Measurements from ENCODE around the gene DDX49. TPM values are rescaled to one million over a fixed set of nuclear protein-coding genes. Genes with fewer than 3 reads are reported as not detected.

DDX49 gene
- total and polyA plus RNA-seq, 11 donors: 14.3 to 56.9 (median 27.3) TPM

- intact Hi-C loops (cut with DNase I): loop anchor here in 2 of 10 donors (10.0 kb wide), 1 partner anchor 91 kb away; no protein-coding TSS in a partner anchor
- no peak for TF ChIP-seq CTCF (IDR thresholded peaks at IDR 0.05)
- Histone ChIP-seq H3K36me3 (peaks cover 0 to 2% (median 0%) of the 10 kb centered on the region in 9 donors), H3K9me3 (no peaks in the 10 kb centered on the region), H3K4me3 (no peak overlapping the region), H3K27me3 (peaks cover 0 to 26% (median 12%) of the 10 kb centered on the region in 9 donors), H3K27ac (no peak overlapping the region), H3K4me1 (peaks cover 0 to 33% (median 13%) of the 10 kb centered on the region in 12 donors)
- 31 to 35% (median 33%) methylated on average over 13 to 18 of the region's 18 CpGs for WGBS, 4 donors
- DNase-seq: peak in 1 of 5 donors; percentile 19
- peak in 2 of 4 donors; percentile 45 to 51 for ATAC-seq
These were observed 25.8 kb upstream of the DDX49 start for GRCh38 chr19:18893587-18894253.

DNA sequence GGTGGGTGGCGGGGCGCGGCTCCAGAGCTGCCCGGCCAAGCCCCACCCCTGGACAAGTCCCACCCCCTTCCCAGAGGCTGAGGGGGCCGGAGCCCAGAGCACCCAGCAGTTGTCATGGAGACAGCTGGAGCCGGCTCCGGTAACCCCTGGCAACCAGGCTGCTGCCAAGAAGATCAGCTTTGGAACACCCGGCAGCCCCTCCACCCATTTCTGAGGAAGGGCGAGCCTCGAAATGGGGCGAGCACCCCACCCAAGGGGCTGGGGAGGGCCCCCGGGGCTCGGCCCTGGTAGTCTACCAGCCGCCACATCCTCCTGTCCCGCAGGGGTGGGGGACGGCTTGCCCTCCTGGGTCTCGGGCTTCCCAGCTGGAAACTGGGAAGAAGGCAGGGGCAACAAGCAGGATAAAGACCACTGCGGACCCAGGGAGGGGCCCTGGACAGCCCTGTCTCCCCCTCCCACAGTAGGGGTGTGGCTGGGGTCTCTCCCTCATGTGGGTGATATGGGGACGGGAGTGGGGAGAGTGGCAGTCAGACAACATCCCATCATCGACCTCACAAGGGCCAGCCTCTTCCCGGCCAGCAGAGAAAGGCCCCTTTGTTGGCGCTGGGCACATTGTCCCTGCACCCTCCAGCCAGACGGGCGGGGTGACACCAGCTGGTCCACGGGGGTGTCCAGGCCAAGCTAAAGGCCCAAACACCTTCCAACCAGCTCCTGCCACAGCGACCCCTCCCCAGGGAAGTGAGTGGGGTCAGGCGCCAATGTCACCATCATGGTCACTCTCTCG is 25.1 kb upstream of the DDX49 start:
- peak overlapping the region in 1 of 12 donors; percentile 22 for H3K27ac ChIP-seq
- H3K27me3 ChIP-seq: peaks cover 0 to 26% (median 12%) of the 10 kb centered on the region in 9 donors
- WGBS, 4 donors: 11 to 15% (median 12%) methylated on average over 17 to 28 of the region's 28 CpGs
- intact Hi-C loops (cut with DNase I): loop anchor here in 2 of 10 donors (10.0 kb wide), 1 partner anchor 90 kb away; no protein-coding TSS in a partner anchor
- TF ChIP-seq POLR2A (IDR thresholded peaks at IDR 0.05): no peak
- no peak for TF ChIP-seq CTCF (IDR thresholded peaks at IDR 0.05)
- H3K4me3 ChIP-seq: peak overlapping the region in 10 of 12 donors; percentile 31 to 64 (median 54)
- peaks cover 0 to 33% (median 13%) of the 10 kb centered on the region in 12 donors for H3K4me1 ChIP-seq
- no peaks in the 10 kb centered on the region for H3K9me3 ChIP-seq
- ATAC-seq (peak in 3 of 4 donors; percentile 3 to 40 (median 16)), DNase-seq (peak in 1 of 5 donors; percentile 50)
- peaks cover 0 to 9% (median 4%) of the 10 kb centered on the region in 9 donors for H3K36me3 ChIP-seq

DNA sequence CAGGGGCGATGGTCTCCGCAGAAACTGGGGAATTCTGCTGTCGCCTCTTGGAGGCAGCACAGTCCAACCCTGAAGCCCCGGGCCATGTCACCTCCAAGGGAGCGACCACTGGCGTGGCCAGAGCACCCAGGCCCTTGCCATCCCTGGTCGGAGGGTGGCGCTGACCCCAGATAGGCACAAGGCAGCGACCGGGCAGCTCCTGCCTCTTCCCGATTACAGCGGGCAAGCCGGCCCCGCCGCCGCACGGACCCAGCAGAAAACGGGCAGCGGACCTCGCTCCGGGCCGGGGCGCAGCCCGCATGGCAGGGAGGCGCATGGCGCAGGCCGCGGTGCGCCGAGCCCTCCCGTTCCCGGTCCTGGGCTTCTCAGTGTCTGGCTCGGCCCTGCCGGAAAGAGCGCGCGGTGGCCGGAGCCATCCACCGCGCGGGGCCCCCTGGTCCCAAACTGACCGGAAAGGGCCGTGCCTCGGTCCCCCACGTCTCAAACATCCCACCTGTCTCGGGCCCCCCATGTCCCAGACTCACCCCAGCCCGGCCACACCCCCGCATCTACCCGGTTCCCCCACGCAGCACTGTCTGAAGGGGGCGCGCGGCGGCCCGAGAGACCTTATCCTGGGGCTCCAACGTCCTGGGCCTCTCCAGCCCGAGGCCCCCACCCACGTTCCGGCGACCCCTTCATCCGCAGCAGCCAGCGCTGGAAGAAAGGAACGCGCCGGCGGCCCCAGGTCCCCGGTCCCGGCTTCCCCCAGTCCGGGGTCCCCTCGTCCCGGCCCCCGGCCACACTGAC is 24.3 kb upstream of the DDX49 start:
- intact Hi-C loops (cut with DNase I): loop anchor here in 2 of 10 donors (10.0 kb wide), 1 partner anchor 90 kb away; no protein-coding TSS in a partner anchor
- TF ChIP-seq CTCF (IDR thresholded peaks at IDR 0.05) (peak in 9 of 12 donors; percentile 12 to 51 (median 27)), POLR2A (IDR thresholded peaks at IDR 0.05) (no peak)
- peaks cover 0 to 26% (median 12%) of the 10 kb centered on the region in 9 donors for H3K27me3 ChIP-seq
- H3K36me3 ChIP-seq: peaks cover 0 to 17% (median 10%) of the 10 kb centered on the region in 9 donors
- DNase-seq (peak in 2 of 5 donors; percentile 46 to 48), ATAC-seq (peak in 3 of 4 donors; percentile 36 to 55 (median 44))
- WGBS, 4 donors: 0 to 1% (median 1%) methylated on average over 34 to 72 of the region's 72 CpGs
- H3K4me3 ChIP-seq: peak overlapping the region in 11 of 12 donors; percentile 31 to 64 (median 53)
- peaks cover 0 to 33% (median 13%) of the 10 kb centered on the region in 12 donors for H3K4me1 ChIP-seq
- H3K27ac ChIP-seq: peak overlapping the region in 2 of 12 donors; percentile 2 to 45
- H3K9me3 ChIP-seq: no peaks in the 10 kb centered on the region
